Thoracic aorta (tissue), 2 donors: Measurements from ENCODE around the gene POU6F2. TPM values are rescaled to one million over a fixed set of nuclear protein-coding genes. Genes with fewer than 3 reads are reported as not detected.

Experiments used
- ATAC-seq: fragments of 150-250 bp; one replicate; pipeline ENCODE4 v1.8.0; 2017; ENCODE audit warnings: low read depth; ENCODE audit not compliant: insufficient number of reproducible peaks, low FRiP score
- DNase-seq: peaks from one replicate; pipeline ENCODE4 v3.0.0-alpha.2; 2020; ENCODE audit warnings: low spot score
- H3K27ac ChIP-seq, 2 donors: fragments of 200-600 bp; sonication (generic); 1 replicate in 1 of 2; 2 replicates in 1 of 2; pipeline ENCODE4 v1.5.1; 2016; ENCODE audit warnings: mild to moderate bottlenecking in 2 of 2, moderate library complexity in 2 of 2
- H3K27me3 ChIP-seq: fragments of 200-600 bp; sonication (generic); replicated peaks from 2 replicates; pipeline ENCODE4 v1.6.0; 2016; ENCODE audit warnings: mild to moderate bottlenecking; ENCODE audit not compliant: insufficient read depth
- H3K36me3 ChIP-seq: fragments of 200-600 bp; sonication (generic); one replicate; pipeline ENCODE4 v1.5.1; 2016
- H3K4me1 ChIP-seq, 2 donors: fragments of 200-600 bp; sonication (generic); 1 replicate in 1 of 2; 2 replicates in 1 of 2; pipeline versions ENCODE4 v1.5.1 to v1.6.0; 2016; ENCODE audit warnings: low read depth in 2 of 2, mild to moderate bottlenecking in 1 of 2; ENCODE audit not compliant: control insufficient read depth in 1 of 2
- H3K4me3 ChIP-seq: fragments of 200-600 bp; sonication (generic); 2 replicates; pipeline ENCODE4 v1.5.1; 2016; ENCODE audit warnings: mild to moderate bottlenecking
- H3K9me3 ChIP-seq: fragments of 200-600 bp; sonication (generic); 2 replicates; pipeline ENCODE4 v1.5.1; 2016
- CTCF ChIP-seq: fragments of 200-600 bp; sonication (generic); IDR thresholded peaks from one replicate; pipeline ENCODE4 v1.5.1; 2019; ENCODE audit warnings: antibody characterized with exemption
- total RNA-seq, 2 donors: library from RNA; depleted of rRNA; stranded (reverse); fragments of >200 nt; gene quantifications; one replicate each; pipeline versions ENCODE4 v1.1.0 to v1.2.3, GENCODE V29; 2016

POU6F2 gene
- not detected for total RNA-seq

- no peak for DNase-seq
- ATAC-seq = no peak
- peak within 1 kb of the TSS in 1 of 2 donors; percentile 17 for H3K27ac ChIP-seq
These were observed at the start of gene POU6F2 for GRCh38 chr7:38977685-38978084. TSS of gene POU6F2 (plus strand) at chr7:38977909. CDS start at chr7:38977954, 45 bp downstream.

GRCh38 chr7:38928506-38928905 is 49.2 kb upstream of the POU6F2 start:
- Histone ChIP-seq H3K9me3 (no peaks in the 10 kb centered on the region), H3K36me3 (no peaks in the 10 kb centered on the region), H3K4me1 (peaks cover 0 to 13% of the 10 kb centered on the region in 2 donors), H3K27me3 (no peaks in the 10 kb centered on the region), H3K27ac (no peak overlapping the region), H3K4me3 (no peak overlapping the region)
- ATAC-seq (no peak), DNase-seq (no peak)
- TF ChIP-seq CTCF = no peak

More at GRCh38 chr7:38977685-38978084, at the start of gene POU6F2:
- Histone ChIP-seq H3K4me1 (peaks cover 0 to 5% of the 10 kb centered on the region in 2 donors), H3K27me3 (no peaks in the 10 kb centered on the region), H3K4me3 (no peak within 1 kb of the TSS), H3K36me3 (no peaks in the 10 kb centered on the region), H3K9me3 (no peaks in the 10 kb centered on the region)
- TF ChIP-seq CTCF = no peak

GRCh38 chr7:38929460-38930171 is 48.1 kb upstream of the POU6F2 start:
- DNase-seq = no peak
- H3K27me3 ChIP-seq = no peaks in the 10 kb centered on the region
- peak; percentile 50 for ATAC-seq
- TF ChIP-seq CTCF = no peak
- H3K4me3 ChIP-seq = no peak overlapping the region
- no peaks in the 10 kb centered on the region for H3K9me3 ChIP-seq
- H3K36me3 ChIP-seq = no peaks in the 10 kb centered on the region
- no peak overlapping the region for H3K27ac ChIP-seq
- H3K4me1 ChIP-seq = peaks cover 0 to 13% of the 10 kb centered on the region in 2 donors

GRCh38 chr7:38932509-38933168 is 45.1 kb upstream of the POU6F2 start:
- DNase-seq = no peak
- Histone ChIP-seq H3K9me3 (no peaks in the 10 kb centered on the region), H3K27ac (no peak overlapping the region), H3K4me1 (peaks cover 0 to 17% of the 10 kb centered on the region in 2 donors), H3K36me3 (no peaks in the 10 kb centered on the region), H3K4me3 (peak overlapping the region; percentile 35), H3K27me3 (no peaks in the 10 kb centered on the region)
- ATAC-seq = no peak
- peak; percentile 89 for TF ChIP-seq CTCF

GRCh38 chr7:38934051-38934450 is 43.7 kb upstream of the POU6F2 start:
- no peak for DNase-seq
- ATAC-seq = no peak
- H3K36me3 ChIP-seq = no peaks in the 10 kb centered on the region
- no peak overlapping the region for H3K4me3 ChIP-seq
- no peak overlapping the region for H3K27ac ChIP-seq
- H3K9me3 ChIP-seq = no peaks in the 10 kb centered on the region
- no peak for TF ChIP-seq CTCF
- no peaks in the 10 kb centered on the region for H3K27me3 ChIP-seq
- H3K4me1 ChIP-seq = peaks cover 4 to 25% of the 10 kb centered on the region in 2 donors
